Measurements from ENCODE around the gene KRT79. TPM values are rescaled to one million over a fixed set of nuclear protein-coding genes. Genes with fewer than 3 reads are reported as not detected.

Gene KRT79
- total RNA-seq, 2 experiments from 2014 or later, result not detected

- ATAC-seq, result no peak
- Mint-ChIP-seq H3K4me1 (ENCODE audit: low read depth) (peaks cover 46% of the 10 kb centered on the region), H3K27ac (no peak overlapping the region), H3K4me3 (no peak overlapping the region), H3K36me3 (ENCODE audit: low read depth) (no peaks in the 10 kb centered on the region), H3K9me3 (ENCODE audit: insufficient read depth) (no peaks in the 10 kb centered on the region), H3K27me3 (ENCODE audit: low read depth) (peaks cover 3% of the 10 kb centered on the region)
- ChIA-PET CTCF (interaction anchor here (1.3 to 2.7 kb wide), 6 partner anchors 26 to 253 kb away, joined by 3 to 9 read pairs (median 6); no protein-coding TSS in a partner anchor), POLR2A (no interaction called here)
- no peak for DNase-seq
Measured at GRCh38 chr12:52838609-52839435, 4.7 kb upstream of the KRT79 start.

GRCh38 chr12:52837781-52838608 is 3.9 kb upstream of the KRT79 start:
- ATAC-seq (no peak), DNase-seq (no peak)
- Mint-ChIP-seq H3K9me3 (ENCODE audit: insufficient read depth) (no peaks in the 10 kb centered on the region), H3K27ac (peak overlapping the region; percentile 7), H3K4me1 (ENCODE audit: low read depth) (peaks cover 46% of the 10 kb centered on the region), H3K36me3 (ENCODE audit: low read depth) (no peaks in the 10 kb centered on the region), H3K27me3 (ENCODE audit: low read depth) (peaks cover 3% of the 10 kb centered on the region), H3K4me3 (no peak overlapping the region)
- POLR2A ChIA-PET, result interaction anchor here (0.7 kb wide), 1 partner anchor 11 kb away, joined by 3 read pairs; the partner anchor contains the start of gene KRT78
- CTCF ChIA-PET, result interaction anchor here (1.1 to 2.7 kb wide), 7 partner anchors 12 to 252 kb away, joined by 3 to 9 read pairs (median 6); no protein-coding TSS in a partner anchor

- POLR2A ChIA-PET, result no interaction called here
- no peak for DNase-seq
- Mint-ChIP-seq H3K27ac (peak overlapping the region; percentile 88), H3K36me3 (ENCODE audit: low read depth) (no peaks in the 10 kb centered on the region), H3K4me1 (ENCODE audit: low read depth) (peaks cover 43% of the 10 kb centered on the region), H3K27me3 (ENCODE audit: low read depth) (peaks cover 3% of the 10 kb centered on the region), H3K4me3 (no peak overlapping the region), H3K9me3 (ENCODE audit: insufficient read depth) (no peaks in the 10 kb centered on the region)
- CTCF ChIA-PET, result interaction anchor here (1.1 to 2.4 kb wide), 3 partner anchors 11 to 251 kb away, joined by 3 to 9 read pairs (median 6); no protein-coding TSS in a partner anchor
- ATAC-seq, result no peak
Measured at GRCh38 chr12:52837413-52837741, 3.3 kb upstream of the KRT79 start.

- H3K4me3 Mint-ChIP-seq, result no peak overlapping the region
- peaks cover 3% of the 10 kb centered on the region for H3K27me3 Mint-ChIP-seq (ENCODE audit: low read depth)
- peaks cover 39% of the 10 kb centered on the region for H3K4me1 Mint-ChIP-seq (ENCODE audit: low read depth)
Measured at GRCh38 chr12:52836491-52837412, 2.6 kb upstream of the KRT79 start.

GRCh38 chr12:52836042-52836466 is 1.9 kb upstream of the KRT79 start:
- Mint-ChIP-seq H3K4me1 (ENCODE audit: low read depth) (peaks cover 39% of the 10 kb centered on the region), H3K27ac (peak overlapping the region; percentile 88), H3K27me3 (ENCODE audit: low read depth) (peaks cover 3% of the 10 kb centered on the region), H3K9me3 (ENCODE audit: insufficient read depth) (no peaks in the 10 kb centered on the region), H3K36me3 (ENCODE audit: low read depth) (no peaks in the 10 kb centered on the region), H3K4me3 (no peak overlapping the region)
- POLR2A ChIA-PET, result no interaction called here
- DNase-seq, result peak; percentile 73
- CTCF ChIA-PET, result interaction anchor here (1.4 to 1.5 kb wide), 2 partner anchors 34 to 811 kb away, joined by 3 to 5 read pairs; no protein-coding TSS in a partner anchor
- peak; percentile 73 for ATAC-seq

More at GRCh38 chr12:52836491-52837412, 2.6 kb upstream of the KRT79 start:
- Mint-ChIP-seq H3K36me3 (ENCODE audit: low read depth) (no peaks in the 10 kb centered on the region), H3K9me3 (ENCODE audit: insufficient read depth) (no peaks in the 10 kb centered on the region), H3K27ac (peak overlapping the region; percentile 88)
- CTCF ChIA-PET, result interaction anchor here (0.7 to 1.8 kb wide), 5 partner anchors 11 to 812 kb away, joined by 3 to 6 read pairs (median 3); no protein-coding TSS in a partner anchor
- POLR2A ChIA-PET, result no interaction called here
- ATAC-seq, result peak; percentile 52
- DNase-seq, result no peak

GRCh38 chr12:52835271-52836041 is 1.3 kb upstream of the KRT79 start:
- Mint-ChIP-seq H3K9me3 (ENCODE audit: insufficient read depth) (no peaks in the 10 kb centered on the region), H3K4me1 (ENCODE audit: low read depth) (peaks cover 39% of the 10 kb centered on the region), H3K36me3 (ENCODE audit: low read depth) (no peaks in the 10 kb centered on the region), H3K27ac (peak overlapping the region; percentile 88), H3K27me3 (ENCODE audit: low read depth) (no peaks in the 10 kb centered on the region), H3K4me3 (no peak overlapping the region)
- ChIA-PET POLR2A (no interaction called here), CTCF (interaction anchor here (1.4 to 1.5 kb wide), 2 partner anchors 35 to 810 kb away, joined by 3 to 5 read pairs; no protein-coding TSS in a partner anchor)
- peak; percentile 21 for ATAC-seq
- DNase-seq, result no peak

- Mint-ChIP-seq H3K27ac (peak overlapping the region; percentile 66), H3K36me3 (ENCODE audit: low read depth) (no peaks in the 10 kb centered on the region), H3K9me3 (ENCODE audit: insufficient read depth) (no peaks in the 10 kb centered on the region), H3K27me3 (ENCODE audit: low read depth) (no peaks in the 10 kb centered on the region), H3K4me3 (no peak overlapping the region), H3K4me1 (ENCODE audit: low read depth) (peaks cover 39% of the 10 kb centered on the region)
- POLR2A ChIA-PET, result interaction anchor here (0.6 kb wide), 1 partner anchor 108 kb away, joined by 3 read pairs; no protein-coding TSS in a partner anchor
- CTCF ChIA-PET, result interaction anchor here (1.2 kb wide), 1 partner anchor 39 kb away, joined by 3 read pairs; no protein-coding TSS in a partner anchor
- DNase-seq (no peak), ATAC-seq (no peak)
Measured at GRCh38 chr12:52834727-52835001, 553 bp upstream of the KRT79 start.

GRCh38 chr12:52832985-52833905 is 866 bp downstream of the KRT79 start:
- ChIA-PET POLR2A (no interaction called here), CTCF (interaction anchor here (1.0 to 1.2 kb wide), 2 partner anchors 13 to 40 kb away, joined by 3 read pairs; no protein-coding TSS in a partner anchor)
- Mint-ChIP-seq H3K9me3 (ENCODE audit: insufficient read depth) (no peaks in the 10 kb centered on the region), H3K27ac (no peak overlapping the region), H3K36me3 (ENCODE audit: low read depth) (no peaks in the 10 kb centered on the region), H3K4me1 (ENCODE audit: low read depth) (peaks cover 40% of the 10 kb centered on the region), H3K27me3 (ENCODE audit: low read depth) (no peaks in the 10 kb centered on the region), H3K4me3 (no peak overlapping the region)
- no peak for ATAC-seq
- DNase-seq, result no peak

- no peak overlapping the region for H3K4me3 Mint-ChIP-seq
- CTCF ChIA-PET, result interaction anchor here (1.3 kb wide), 1 partner anchor 249 kb away, joined by 3 read pairs; no protein-coding TSS in a partner anchor
- H3K27me3 Mint-ChIP-seq (ENCODE audit: low read depth), result no peaks in the 10 kb centered on the region
- no peaks in the 10 kb centered on the region for H3K36me3 Mint-ChIP-seq (ENCODE audit: low read depth)
- peaks cover 32% of the 10 kb centered on the region for H3K4me1 Mint-ChIP-seq (ENCODE audit: low read depth)
- ATAC-seq, result no peak
- no peak overlapping the region for H3K27ac Mint-ChIP-seq
- no peak for DNase-seq
- POLR2A ChIA-PET, result no interaction called here
- H3K9me3 Mint-ChIP-seq (ENCODE audit: insufficient read depth), result no peaks in the 10 kb centered on the region
Measured at GRCh38 chr12:52832451-52832850, 1.7 kb downstream of the KRT79 start.

GRCh38 chr12:52831251-52831650 is 2.9 kb downstream of the KRT79 start:
- no peak overlapping the region for H3K27ac Mint-ChIP-seq
- ChIA-PET POLR2A (interaction anchor here (0.7 kb wide), 1 partner anchor 95 kb away, joined by 3 read pairs; no protein-coding TSS in a partner anchor), CTCF (interaction anchor here (1.0 to 1.3 kb wide), 2 partner anchors 48 to 247 kb away, joined by 3 read pairs; no protein-coding TSS in a partner anchor)
- no peaks in the 10 kb centered on the region for H3K9me3 Mint-ChIP-seq (ENCODE audit: insufficient read depth)
- DNase-seq (no peak), ATAC-seq (no peak)
- no peak overlapping the region for H3K4me3 Mint-ChIP-seq
- H3K4me1 Mint-ChIP-seq (ENCODE audit: low read depth), result peaks cover 20% of the 10 kb centered on the region
- no peaks in the 10 kb centered on the region for H3K27me3 Mint-ChIP-seq (ENCODE audit: low read depth)
- H3K36me3 Mint-ChIP-seq (ENCODE audit: low read depth), result no peaks in the 10 kb centered on the region

Measured in activated CD8-positive, alpha-beta T cell treated with anti-CD3 and anti-CD28 coated beads, Interleukin-2, amount 10 ng/mL, durations not matched to agents 7 days and 5 days (primary cell).